HEK293 (cell line): Measurements from ENCODE around the gene MED23.

Experiments used
- CTCF ChIA-PET: fragments of 350-600 bp; formaldehyde crosslinking; extraction: SDS; loops from one replicate; lab custom pipeline; 2021; ENCODE audit warnings: antibody characterized with exemption; lab: Yijun Ruan, JAX
- POLR2A ChIA-PET: fragments of 300-600 bp; formaldehyde crosslinking; extraction: SDS; loops from one replicate; lab custom pipeline; 2020; ENCODE audit warnings: antibody characterized with exemption, inconsistent platforms; lab: Yijun Ruan, JAX
- H3K27ac ChIP-seq: fragments of 200-500 bp; sonication (Bioruptor generic); 2 replicates; pipeline ENCODE4 v1.5.1; 2014; ENCODE audit warnings: low read depth, low read length, control low read depth, inconsistent platforms; ENCODE audit errors: extremely low read depth
- H3K36me3 ChIP-seq, 2 experiments: fragments of 200-500 bp in 1 of 2; sonication (Bioruptor generic) in 1 of 2; 1 replicate in 1 of 2; 2 replicates in 1 of 2; pipeline ENCODE4 v1.5.1; 2014 to 2017; ENCODE audit warnings: inconsistent platforms in 2 of 2, low read length in 2 of 2; ENCODE audit not compliant: control insufficient read depth in 2 of 2, insufficient read depth in 1 of 2
- H3K4me1 ChIP-seq: fragments of 200-500 bp; sonication (Bioruptor generic); 2 replicates; pipeline ENCODE4 v1.5.1; 2014; ENCODE audit warnings: mild to moderate bottlenecking, low read length, inconsistent platforms; ENCODE audit not compliant: control insufficient read depth, insufficient read depth
- H3K4me3 ChIP-seq: 2 replicates; pipeline ENCODE4 v1.5.1; 2011; ENCODE audit warnings: low read depth, mild to moderate bottlenecking, control low read depth, low read length, moderate library complexity
- H3K9me3 ChIP-seq: fragments of 200-500 bp; sonication (Bioruptor generic); 2 replicates; pipeline ENCODE4 v1.5.1; 2014; ENCODE audit warnings: low read depth, low read length, inconsistent platforms; ENCODE audit not compliant: control insufficient read depth, insufficient read depth
- GFI1B ChIP-seq: fragments of 450-650 bp; formaldehyde crosslinking; IDR thresholded peaks from 2 replicates; pipeline ENCODE4 v1.5.1; 2016; ENCODE audit warnings: missing biosample characterization, missing genetic modification characterization
- GLI4 ChIP-seq: fragments of 450-650 bp; formaldehyde crosslinking; IDR thresholded peaks from 2 replicates; pipeline ENCODE4 v1.5.1; 2016; ENCODE audit warnings: missing biosample characterization, missing genetic modification characterization
- KLF10 ChIP-seq: fragments of 450-650 bp; IDR thresholded peaks from 2 replicates; pipeline ENCODE4 v1.5.1; 2018; ENCODE audit warnings: missing biosample characterization, mild to moderate bottlenecking, missing genetic modification characterization
- SCRT1 ChIP-seq: fragments of 450-650 bp; formaldehyde crosslinking; IDR thresholded peaks from 2 replicates; pipeline ENCODE4 v1.5.1; 2016; ENCODE audit warnings: missing biosample characterization, missing genetic modification characterization, borderline replicate concordance
- SETDB1 ChIP-seq: IDR thresholded peaks from one replicate; pipeline ENCODE4 v1.6.1; 2017; ENCODE audit warnings: mild to moderate bottlenecking, low read length, moderate library complexity, mixed read lengths; ENCODE audit not compliant: insufficient read length
- SP7 ChIP-seq: fragments of 450-650 bp; formaldehyde crosslinking; IDR thresholded peaks from 2 replicates; pipeline ENCODE4 v1.5.1; 2016; ENCODE audit warnings: missing biosample characterization, missing genetic modification characterization
- ZNF169 ChIP-seq: fragments of 450-650 bp; formaldehyde crosslinking; IDR thresholded peaks from 2 replicates; pipeline ENCODE4 v1.5.1; 2016; ENCODE audit warnings: missing biosample characterization, missing genetic modification characterization
- ZNF221 ChIP-seq: fragments of 450-650 bp; formaldehyde crosslinking; IDR thresholded peaks from 2 replicates; pipeline ENCODE4 v1.5.1; 2017; ENCODE audit warnings: missing biosample characterization, missing genetic modification characterization, borderline replicate concordance
- ZNF341 ChIP-seq: fragments of 450-650 bp; formaldehyde crosslinking; IDR thresholded peaks from 2 replicates; pipeline ENCODE4; 2016; ENCODE audit warnings: low read depth, missing biosample characterization, missing genetic modification characterization
- ZNF362 ChIP-seq: fragments of 450-650 bp; formaldehyde crosslinking; IDR thresholded peaks from 2 replicates; pipeline ENCODE4 v1.5.1; 2016; ENCODE audit warnings: missing biosample characterization, missing genetic modification characterization
- ZNF423 ChIP-seq: fragments of 450-650 bp; formaldehyde crosslinking; IDR thresholded peaks from 2 replicates; pipeline ENCODE4 v1.5.1; 2016; ENCODE audit warnings: missing biosample characterization, missing genetic modification characterization
- ZNF510 ChIP-seq: fragments of 450-650 bp; formaldehyde crosslinking; IDR thresholded peaks from 2 replicates; pipeline ENCODE4 v1.5.1; 2018; ENCODE audit warnings: mild to moderate bottlenecking, missing genetic modification characterization, missing biosample characterization; ENCODE audit not compliant: insufficient replicate concordance
- ZNF518A ChIP-seq: fragments of 450-650 bp; formaldehyde crosslinking; conservative IDR thresholded peaks from 2 replicates; pipeline ENCODE4 v1.5.1; 2016; ENCODE audit warnings: low read depth, missing biosample characterization, missing genetic modification characterization
- ZNF571 ChIP-seq: fragments of 450-650 bp; formaldehyde crosslinking; IDR thresholded peaks from 2 replicates; pipeline ENCODE4 v1.5.0; 2017; ENCODE audit warnings: missing biosample characterization, missing genetic modification characterization
- ZNF626 ChIP-seq: fragments of 450-650 bp; sonication (Bioruptor Pico); formaldehyde crosslinking; IDR thresholded peaks from 2 replicates; pipeline ENCODE4 v1.5.1; 2018; ENCODE audit warnings: missing biosample characterization, missing genetic modification characterization, inconsistent platforms
- ZNF658 ChIP-seq: fragments of 450-650 bp; formaldehyde crosslinking; IDR thresholded peaks from 2 replicates; pipeline ENCODE4; 2016; ENCODE audit warnings: missing biosample characterization, missing genetic modification characterization
- ZNF707 ChIP-seq: fragments of 450-650 bp; formaldehyde crosslinking; IDR thresholded peaks from 2 replicates; pipeline ENCODE4 v1.5.1; 2016; ENCODE audit warnings: missing biosample characterization, missing genetic modification characterization
- ZSCAN4 ChIP-seq: fragments of 450-650 bp; formaldehyde crosslinking; IDR thresholded peaks from 2 replicates; pipeline ENCODE4 v1.5.1; 2017; ENCODE audit warnings: missing biosample characterization, missing genetic modification characterization
- TF ChIP-seq, protein P1 (sequence below): fragments of 450-650 bp; formaldehyde crosslinking; IDR thresholded peaks from 2 replicates; pipeline ENCODE4 v1.5.1; 2016; ENCODE audit warnings: missing biosample characterization, missing genetic modification characterization, borderline replicate concordance

The MED23 gene

GRCh38 chr6:131549811-131550210 is 78.2 kb downstream of the MED23 start:
- Histone ChIP-seq H3K4me1 (no peaks in the 10 kb centered on the region), H3K4me3 (no peak overlapping the region), H3K9me3 (no peaks in the 10 kb centered on the region), H3K27ac (no peak overlapping the region), H3K36me3 (no peaks in the 10 kb centered on the region)
- TF ChIP-seq ZNF169 (tag by site-specific recombination) = no peak
- no peak for TF ChIP-seq ZNF707 (tag by site-specific recombination)
- no peak for TF ChIP-seq GFI1B (tag by site-specific recombination)
- no peak for TF ChIP-seq GLI4
- TF ChIP-seq, protein P1, sequence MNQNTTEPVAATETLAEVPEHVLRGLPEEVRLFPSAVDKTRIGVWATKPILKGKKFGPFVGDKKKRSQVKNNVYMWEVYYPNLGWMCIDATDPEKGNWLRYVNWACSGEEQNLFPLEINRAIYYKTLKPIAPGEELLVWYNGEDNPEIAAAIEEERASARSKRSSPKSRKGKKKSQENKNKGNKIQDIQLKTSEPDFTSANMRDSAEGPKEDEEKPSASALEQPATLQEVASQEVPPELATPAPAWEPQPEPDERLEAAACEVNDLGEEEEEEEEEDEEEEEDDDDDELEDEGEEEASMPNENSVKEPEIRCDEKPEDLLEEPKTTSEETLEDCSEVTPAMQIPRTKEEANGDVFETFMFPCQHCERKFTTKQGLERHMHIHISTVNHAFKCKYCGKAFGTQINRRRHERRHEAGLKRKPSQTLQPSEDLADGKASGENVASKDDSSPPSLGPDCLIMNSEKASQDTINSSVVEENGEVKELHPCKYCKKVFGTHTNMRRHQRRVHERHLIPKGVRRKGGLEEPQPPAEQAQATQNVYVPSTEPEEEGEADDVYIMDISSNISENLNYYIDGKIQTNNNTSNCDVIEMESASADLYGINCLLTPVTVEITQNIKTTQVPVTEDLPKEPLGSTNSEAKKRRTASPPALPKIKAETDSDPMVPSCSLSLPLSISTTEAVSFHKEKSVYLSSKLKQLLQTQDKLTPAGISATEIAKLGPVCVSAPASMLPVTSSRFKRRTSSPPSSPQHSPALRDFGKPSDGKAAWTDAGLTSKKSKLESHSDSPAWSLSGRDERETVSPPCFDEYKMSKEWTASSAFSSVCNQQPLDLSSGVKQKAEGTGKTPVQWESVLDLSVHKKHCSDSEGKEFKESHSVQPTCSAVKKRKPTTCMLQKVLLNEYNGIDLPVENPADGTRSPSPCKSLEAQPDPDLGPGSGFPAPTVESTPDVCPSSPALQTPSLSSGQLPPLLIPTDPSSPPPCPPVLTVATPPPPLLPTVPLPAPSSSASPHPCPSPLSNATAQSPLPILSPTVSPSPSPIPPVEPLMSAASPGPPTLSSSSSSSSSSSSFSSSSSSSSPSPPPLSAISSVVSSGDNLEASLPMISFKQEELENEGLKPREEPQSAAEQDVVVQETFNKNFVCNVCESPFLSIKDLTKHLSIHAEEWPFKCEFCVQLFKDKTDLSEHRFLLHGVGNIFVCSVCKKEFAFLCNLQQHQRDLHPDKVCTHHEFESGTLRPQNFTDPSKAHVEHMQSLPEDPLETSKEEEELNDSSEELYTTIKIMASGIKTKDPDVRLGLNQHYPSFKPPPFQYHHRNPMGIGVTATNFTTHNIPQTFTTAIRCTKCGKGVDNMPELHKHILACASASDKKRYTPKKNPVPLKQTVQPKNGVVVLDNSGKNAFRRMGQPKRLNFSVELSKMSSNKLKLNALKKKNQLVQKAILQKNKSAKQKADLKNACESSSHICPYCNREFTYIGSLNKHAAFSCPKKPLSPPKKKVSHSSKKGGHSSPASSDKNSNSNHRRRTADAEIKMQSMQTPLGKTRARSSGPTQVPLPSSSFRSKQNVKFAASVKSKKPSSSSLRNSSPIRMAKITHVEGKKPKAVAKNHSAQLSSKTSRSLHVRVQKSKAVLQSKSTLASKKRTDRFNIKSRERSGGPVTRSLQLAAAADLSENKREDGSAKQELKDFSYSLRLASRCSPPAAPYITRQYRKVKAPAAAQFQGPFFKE (tag by site-specific recombination) = no peak
- no peak for TF ChIP-seq ZNF510
- no peak for TF ChIP-seq ZNF518A (tag by site-specific recombination)
- TF ChIP-seq SP7 (tag by site-specific recombination) = no peak
- no peak for TF ChIP-seq ZNF626 (tag by site-specific recombination)
- no peak for TF ChIP-seq ZNF362
- TF ChIP-seq SETDB1 = no peak
- no peak for TF ChIP-seq KLF10 (tag by site-specific recombination)
- no peak for TF ChIP-seq ZSCAN4 (tag by site-specific recombination)
- no peak for TF ChIP-seq SCRT1
- TF ChIP-seq ZNF423 = no peak
- no peak for TF ChIP-seq ZNF571 (tag by site-specific recombination)
- TF ChIP-seq ZNF341 (tag by site-specific recombination) = no peak
- no peak for TF ChIP-seq ZNF221
- TF ChIP-seq ZNF658 = no peak
- ChIA-PET POLR2A (no interaction called here), CTCF (interaction anchor here (1.2 to 1.7 kb wide), 2 partner anchors 16 to 78 kb away, joined by 4 to 5 read pairs; partner anchors contain the start of gene MED23)
